ENCODE data around the gene PLD5. TPM values are rescaled to one million over a fixed set of nuclear protein-coding genes. Genes with fewer than 3 reads are reported as not detected.

The PLD5 gene
- polyA plus RNA-seq, 1 experiment, result not detected

DNA sequence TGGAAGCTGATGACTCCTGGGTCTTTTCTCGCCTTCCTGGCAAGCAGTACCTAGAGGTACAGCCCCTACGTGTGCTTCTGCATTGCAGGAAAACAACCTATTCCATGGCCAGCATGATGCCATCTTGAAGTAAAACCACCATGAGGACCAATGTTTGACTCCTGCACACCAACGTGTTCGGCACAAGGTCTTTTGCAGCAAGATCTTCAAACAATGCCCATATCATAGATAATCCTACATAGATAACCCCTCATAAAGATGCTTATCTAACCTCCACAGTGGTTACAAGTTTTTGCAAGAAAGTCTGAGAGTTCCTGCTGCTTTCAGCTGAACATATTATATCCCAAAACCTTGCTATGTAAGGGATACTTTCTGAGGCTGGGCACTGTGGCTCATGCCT lies 384.5 kb downstream of the PLD5 start:
- DNase-seq (ENCODE audit: low read depth, low spot score), result no peak
- Histone ChIP-seq H3K4me3 (ENCODE audit: low read depth, low read length) (no peak overlapping the region), H3K9me3 (ENCODE audit: control insufficient read depth, insufficient read depth, low read length) (peaks cover 28% of the 10 kb centered on the region; the same call in 1 of the 2 replicates), H3K27ac (ENCODE audit: low read depth, low read length) (no peak overlapping the region), H3K27me3 (ENCODE audit: control insufficient read depth, insufficient read depth, low read length) (no peaks in the 10 kb centered on the region)
- TF ChIP-seq, protein P1, sequence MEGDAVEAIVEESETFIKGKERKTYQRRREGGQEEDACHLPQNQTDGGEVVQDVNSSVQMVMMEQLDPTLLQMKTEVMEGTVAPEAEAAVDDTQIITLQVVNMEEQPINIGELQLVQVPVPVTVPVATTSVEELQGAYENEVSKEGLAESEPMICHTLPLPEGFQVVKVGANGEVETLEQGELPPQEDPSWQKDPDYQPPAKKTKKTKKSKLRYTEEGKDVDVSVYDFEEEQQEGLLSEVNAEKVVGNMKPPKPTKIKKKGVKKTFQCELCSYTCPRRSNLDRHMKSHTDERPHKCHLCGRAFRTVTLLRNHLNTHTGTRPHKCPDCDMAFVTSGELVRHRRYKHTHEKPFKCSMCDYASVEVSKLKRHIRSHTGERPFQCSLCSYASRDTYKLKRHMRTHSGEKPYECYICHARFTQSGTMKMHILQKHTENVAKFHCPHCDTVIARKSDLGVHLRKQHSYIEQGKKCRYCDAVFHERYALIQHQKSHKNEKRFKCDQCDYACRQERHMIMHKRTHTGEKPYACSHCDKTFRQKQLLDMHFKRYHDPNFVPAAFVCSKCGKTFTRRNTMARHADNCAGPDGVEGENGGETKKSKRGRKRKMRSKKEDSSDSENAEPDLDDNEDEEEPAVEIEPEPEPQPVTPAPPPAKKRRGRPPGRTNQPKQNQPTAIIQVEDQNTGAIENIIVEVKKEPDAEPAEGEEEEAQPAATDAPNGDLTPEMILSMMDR (IDR thresholded peaks at IDR 0.05; ENCODE audit: low read depth, low read length), result no peak
- POLR2A ChIA-PET, result no interaction called here
- CTCF ChIA-PET, result no interaction called here

DNA sequence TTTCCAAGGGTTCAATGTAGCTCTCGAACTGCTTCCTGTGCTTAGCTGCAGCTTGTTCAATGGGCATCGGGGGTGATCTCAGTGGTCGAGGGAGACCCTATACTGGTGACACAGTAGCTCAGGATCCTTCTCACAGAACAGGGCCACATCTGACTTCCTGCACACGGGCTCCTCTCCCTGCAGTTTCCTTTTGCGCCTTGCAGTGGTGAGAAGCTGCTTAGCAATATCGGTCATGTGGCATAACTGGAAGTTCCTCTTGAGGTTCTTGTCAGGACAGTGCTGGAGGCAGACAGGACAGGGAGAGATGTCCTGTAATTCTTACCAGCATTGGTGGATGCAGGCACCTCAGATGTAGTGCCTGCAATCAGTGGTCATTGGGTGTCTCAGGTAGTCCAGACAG lies 385.1 kb downstream of the PLD5 start:
- Histone ChIP-seq H3K9me3 (ENCODE audit: control insufficient read depth, insufficient read depth, low read length) (peaks cover 32% of the 10 kb centered on the region; the same call in 1 of the 2 replicates), H3K4me3 (ENCODE audit: low read depth, low read length) (no peak overlapping the region), H3K27me3 (ENCODE audit: control insufficient read depth, insufficient read depth, low read length) (no peaks in the 10 kb centered on the region), H3K27ac (ENCODE audit: low read depth, low read length) (no peak overlapping the region)
- TF ChIP-seq, protein P1 (IDR thresholded peaks at IDR 0.05; ENCODE audit: low read depth, low read length), result no peak
- ChIA-PET CTCF (no interaction called here), POLR2A (no interaction called here)
- no peak for DNase-seq (ENCODE audit: low read depth, low spot score)

DNA sequence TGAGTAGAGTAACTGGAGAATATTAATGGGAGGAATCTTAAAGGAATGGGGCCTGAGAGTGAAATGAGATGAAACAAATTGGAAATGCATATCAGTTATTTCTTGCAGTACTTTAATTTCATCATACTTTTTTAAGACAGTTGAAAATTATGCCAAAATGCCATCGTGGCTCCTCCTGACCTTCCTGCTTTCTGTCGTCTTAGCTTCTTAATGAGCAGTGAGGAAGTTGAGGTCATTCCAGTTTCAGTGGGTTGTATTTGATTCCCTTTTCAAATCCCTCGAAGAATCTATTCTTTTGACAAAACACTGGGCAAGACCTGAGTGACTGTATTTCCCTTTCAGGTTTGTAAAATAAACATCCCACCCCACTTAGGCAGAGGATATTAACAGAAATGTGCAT lies 390.7 kb downstream of the PLD5 start:
- H3K4me3 ChIP-seq (ENCODE audit: low read depth, low read length), result no peak overlapping the region
- peaks cover 6% of the 10 kb centered on the region for H3K9me3 ChIP-seq (ENCODE audit: control insufficient read depth, insufficient read depth, low read length)
- CTCF ChIA-PET, result no interaction called here
- TF ChIP-seq, protein P1 (IDR thresholded peaks at IDR 0.05; ENCODE audit: low read depth, low read length), result no peak
- POLR2A ChIA-PET, result no interaction called here
- DNase-seq (ENCODE audit: low read depth, low spot score), result no peak
- no peak overlapping the region for H3K27ac ChIP-seq (ENCODE audit: low read depth, low read length)
- no peaks in the 10 kb centered on the region for H3K27me3 ChIP-seq (ENCODE audit: control insufficient read depth, insufficient read depth, low read length)

- H3K9me3 ChIP-seq (ENCODE audit: control insufficient read depth, insufficient read depth, low read length), result peaks cover 10% of the 10 kb centered on the region
- no peaks in the 10 kb centered on the region for H3K27me3 ChIP-seq (ENCODE audit: control insufficient read depth, insufficient read depth, low read length)
- no peak overlapping the region for H3K4me3 ChIP-seq (ENCODE audit: low read depth, low read length)
- no peak overlapping the region for H3K27ac ChIP-seq (ENCODE audit: low read depth, low read length)
- no peak for DNase-seq (ENCODE audit: low read depth, low spot score)
- TF ChIP-seq, protein P1 (IDR thresholded peaks at IDR 0.05; ENCODE audit: low read depth, low read length), result no peak
- POLR2A ChIA-PET, result no interaction called here
- CTCF ChIA-PET, result no interaction called here
Observed at GRCh38 chr1:242133351-242133750, 391.1 kb downstream of the PLD5 start.

DNA sequence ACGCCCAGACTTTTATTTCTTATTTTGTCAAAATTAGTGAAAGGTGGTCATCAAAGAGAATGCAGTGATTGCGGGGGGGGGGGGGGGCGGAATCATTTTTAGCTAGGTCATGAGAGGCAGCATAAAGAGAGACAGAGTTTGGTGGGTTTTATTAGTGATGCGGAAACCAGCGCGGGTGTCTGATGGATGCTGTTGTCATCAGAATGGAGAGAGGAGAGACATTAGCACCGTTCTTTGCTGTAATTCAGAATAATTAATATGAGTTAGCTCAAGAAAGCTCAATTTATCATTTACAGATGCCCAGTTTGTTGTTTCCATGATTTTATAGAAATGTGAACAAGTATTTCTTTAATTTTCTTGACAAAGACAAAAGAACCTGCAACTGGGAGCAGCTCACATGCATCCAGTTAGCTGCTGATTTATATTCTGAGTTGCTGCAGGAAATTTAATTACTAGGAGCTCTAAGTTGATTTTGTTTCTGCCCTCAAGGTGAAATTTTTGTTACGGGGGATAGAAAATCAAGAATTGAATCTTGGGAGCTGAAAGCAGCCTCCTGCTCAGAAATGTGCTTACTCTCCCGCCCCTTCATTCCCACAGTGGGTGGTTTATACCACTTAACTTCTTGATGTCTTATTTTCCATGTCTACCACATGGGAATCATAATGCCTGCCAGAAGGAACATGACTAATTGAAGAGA lies 392.2 kb downstream of the PLD5 start:
- ChIA-PET CTCF (no interaction called here), POLR2A (no interaction called here)
- TF ChIP-seq, protein P1 (IDR thresholded peaks at IDR 0.05; ENCODE audit: low read depth, low read length), result no peak
- peaks cover 15% of the 10 kb centered on the region for H3K9me3 ChIP-seq (ENCODE audit: control insufficient read depth, insufficient read depth, low read length)
- H3K27me3 ChIP-seq (ENCODE audit: control insufficient read depth, insufficient read depth, low read length), result no peaks in the 10 kb centered on the region
- no peak for DNase-seq (ENCODE audit: low read depth, low spot score)
- no peak overlapping the region for H3K27ac ChIP-seq (ENCODE audit: low read depth, low read length)
- H3K4me3 ChIP-seq (ENCODE audit: low read depth, low read length), result no peak overlapping the region

Data from AG04450 (cell line).